Measurements from ENCODE around the gene RAI1.

DNA sequence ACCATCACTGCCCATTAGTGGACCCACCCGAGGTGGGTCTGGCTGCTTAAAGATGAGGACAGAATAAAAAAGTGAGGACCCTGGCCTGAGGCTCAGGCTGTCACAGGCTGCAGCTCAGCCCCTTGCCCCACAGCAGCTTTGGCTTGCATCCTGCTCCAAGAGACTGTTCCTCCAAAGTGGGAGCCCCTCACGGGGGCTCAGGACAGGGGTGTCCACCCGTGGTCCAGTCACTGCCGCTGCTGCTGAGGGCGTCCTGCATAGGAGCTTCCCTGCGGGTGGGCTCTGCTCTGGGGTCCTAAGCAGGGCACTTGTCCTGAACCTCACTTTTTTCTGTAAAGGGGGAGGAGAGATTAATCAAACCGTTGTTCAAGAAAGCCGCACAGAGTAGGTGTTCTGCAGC lies 107.7 kb downstream of the RAI1 start:
- TF ChIP-seq POLR2A (IDR thresholded peaks at IDR 0.05; ENCODE audit: control extremely low read depth in 1 of 2, low read depth in 2 of 2, low read length in 2 of 2) = no peak
- TF ChIP-seq, protein P1, sequence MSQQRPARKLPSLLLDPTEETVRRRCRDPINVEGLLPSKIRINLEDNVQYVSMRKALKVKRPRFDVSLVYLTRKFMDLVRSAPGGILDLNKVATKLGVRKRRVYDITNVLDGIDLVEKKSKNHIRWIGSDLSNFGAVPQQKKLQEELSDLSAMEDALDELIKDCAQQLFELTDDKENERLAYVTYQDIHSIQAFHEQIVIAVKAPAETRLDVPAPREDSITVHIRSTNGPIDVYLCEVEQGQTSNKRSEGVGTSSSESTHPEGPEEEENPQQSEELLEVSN (IDR thresholded peaks at IDR 0.05) = no peak
- TF ChIP-seq ZNF274 (IDR thresholded peaks at IDR 0.05; ENCODE audit: borderline replicate concordance, extremely low read depth, low read length) = no peak
- no peak for TF ChIP-seq SUZ12 (IDR thresholded peaks at IDR 0.05; ENCODE audit: low read length)
- TF ChIP-seq TAF1 (IDR thresholded peaks at IDR 0.05; ENCODE audit: low read depth, low read length) = no peak
- TF ChIP-seq, protein P2, sequence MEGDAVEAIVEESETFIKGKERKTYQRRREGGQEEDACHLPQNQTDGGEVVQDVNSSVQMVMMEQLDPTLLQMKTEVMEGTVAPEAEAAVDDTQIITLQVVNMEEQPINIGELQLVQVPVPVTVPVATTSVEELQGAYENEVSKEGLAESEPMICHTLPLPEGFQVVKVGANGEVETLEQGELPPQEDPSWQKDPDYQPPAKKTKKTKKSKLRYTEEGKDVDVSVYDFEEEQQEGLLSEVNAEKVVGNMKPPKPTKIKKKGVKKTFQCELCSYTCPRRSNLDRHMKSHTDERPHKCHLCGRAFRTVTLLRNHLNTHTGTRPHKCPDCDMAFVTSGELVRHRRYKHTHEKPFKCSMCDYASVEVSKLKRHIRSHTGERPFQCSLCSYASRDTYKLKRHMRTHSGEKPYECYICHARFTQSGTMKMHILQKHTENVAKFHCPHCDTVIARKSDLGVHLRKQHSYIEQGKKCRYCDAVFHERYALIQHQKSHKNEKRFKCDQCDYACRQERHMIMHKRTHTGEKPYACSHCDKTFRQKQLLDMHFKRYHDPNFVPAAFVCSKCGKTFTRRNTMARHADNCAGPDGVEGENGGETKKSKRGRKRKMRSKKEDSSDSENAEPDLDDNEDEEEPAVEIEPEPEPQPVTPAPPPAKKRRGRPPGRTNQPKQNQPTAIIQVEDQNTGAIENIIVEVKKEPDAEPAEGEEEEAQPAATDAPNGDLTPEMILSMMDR (IDR thresholded peaks at IDR 0.05; ENCODE audit: control extremely low read depth in 1 of 3, insufficient read depth in 1 of 3, low read depth in 1 of 3, low read length in 3 of 3) = no peak
- no peak for TF ChIP-seq RAD21 (IDR thresholded peaks at IDR 0.05 in 1 of 2, conservative IDR thresholded peaks at IDR 0.05 in 1 of 2; ENCODE audit: low read depth in 2 of 2, low read length in 2 of 2)
- no peak for TF ChIP-seq POLR2AphosphoS5 (IDR thresholded peaks at IDR 0.05; ENCODE audit: low read depth, low read length)
- no peak for TF ChIP-seq SP1 (IDR thresholded peaks at IDR 0.05; ENCODE audit: low read depth, low read length)
- TF ChIP-seq CBX8 (IDR thresholded peaks at IDR 0.05; ENCODE audit: borderline replicate concordance, low read depth, low read length) = no peak

Measured in H1 (cell line).